ENCODE results near the gene PPHLN1.

GRCh38 chr12:42468341-42468821 lies 142.4 kb downstream of the PPHLN1 start:
- TF ChIP-seq CTCF (IDR thresholded peaks at IDR 0.05): no peak
- TF ChIP-seq POLR2A (IDR thresholded peaks at IDR 0.05): no peak

Measured in Peyer's patch (tissue), 4 donors.